Measurements from ENCODE around the gene RAB6A. TPM values are rescaled to one million over a fixed set of nuclear protein-coding genes. Genes with fewer than 3 reads are reported as not detected.

Gene RAB6A
- total and polyA plus RNA-seq, 2 of the 8 experiments (the other 6 are each of a cell fraction or from before 2014, with no cell fraction given), result 24.4 to 88.6 TPM

GRCh38 chr11:73654482-73655021 is 106.3 kb downstream of the RAB6A start (continued):
- TF ChIP-seq E2F6 (IDR thresholded peaks at IDR 0.05) (no peak), ATF3 (IDR thresholded peaks at IDR 0.05; ENCODE audit: insufficient read depth, low read depth, low read length) (no peak), TAF7 (optimal IDR thresholded peaks at IDR 0.05; ENCODE audit: borderline replicate concordance, low read depth, low read length) (no peak), RNF2 (IDR thresholded peaks at IDR 0.05; ENCODE audit: borderline replicate concordance, low read depth, low read length, missing control alignments, poor library complexity, severe bottlenecking) (no peak)

Data from H1 (cell line).